Activated CD4-positive, CD25-positive, alpha-beta regulatory T cell treated with anti-CD3 and anti-CD28 coated beads, Interleukin-2, amount 50 U/mL, for 24 hours (primary cell): Measurements from ENCODE around the gene NLRC5.
A peak's percentile ranks its signal among the peaks of the same experiment; 100 is the strongest.

Experiments
- ATAC-seq, 2 donors: fragments of 150-1000 bp; cut with Tn5 transposase; one replicate each; pipeline ENCODE4 v1.10.0; 2021; ENCODE audit warnings: mild to moderate bottlenecking in 1 of 2, moderate library complexity in 1 of 2

The NLRC5 gene

DNA sequence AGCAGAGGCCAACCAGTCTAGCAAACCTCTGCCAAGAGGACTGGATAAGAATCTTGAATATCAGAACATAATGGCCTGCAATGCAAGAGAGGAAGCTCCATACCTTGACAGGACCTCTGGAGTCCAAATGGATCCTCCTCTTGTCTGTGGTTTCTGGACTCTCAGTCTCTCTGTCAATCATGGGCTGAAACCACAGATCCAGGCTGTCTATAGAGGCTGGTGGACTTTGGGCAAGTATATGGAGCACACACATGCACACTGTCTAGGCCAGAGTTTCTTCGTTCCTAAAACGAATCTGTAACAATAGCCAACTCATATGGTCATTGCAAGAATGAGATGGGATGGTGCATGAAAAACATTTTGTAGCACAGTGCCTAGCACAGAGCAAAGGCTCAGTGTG lies 37.7 kb downstream of the NLRC5 start:
- no peak for ATAC-seq

DNA sequence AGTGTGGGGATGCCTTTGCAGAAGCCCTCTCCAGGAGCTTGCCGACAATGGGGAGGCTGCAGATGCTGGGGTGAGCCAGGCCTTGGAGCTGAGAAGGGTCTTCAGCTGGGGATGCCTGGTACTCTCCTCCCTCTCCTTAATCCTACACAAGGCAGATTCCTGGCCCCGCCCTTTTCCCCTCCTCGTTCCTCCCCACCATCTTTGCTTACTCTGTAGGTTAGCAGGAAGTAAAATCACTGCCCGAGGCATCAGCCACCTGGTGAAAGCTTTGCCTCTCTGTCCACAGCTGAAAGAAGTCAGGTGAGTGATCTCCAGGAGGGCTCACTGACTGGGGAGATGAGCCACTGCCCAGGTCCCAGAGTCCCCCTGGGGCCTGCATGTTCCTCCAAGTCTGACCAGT lies 38.7 kb downstream of the NLRC5 start:
- ATAC-seq, result no peak

DNA sequence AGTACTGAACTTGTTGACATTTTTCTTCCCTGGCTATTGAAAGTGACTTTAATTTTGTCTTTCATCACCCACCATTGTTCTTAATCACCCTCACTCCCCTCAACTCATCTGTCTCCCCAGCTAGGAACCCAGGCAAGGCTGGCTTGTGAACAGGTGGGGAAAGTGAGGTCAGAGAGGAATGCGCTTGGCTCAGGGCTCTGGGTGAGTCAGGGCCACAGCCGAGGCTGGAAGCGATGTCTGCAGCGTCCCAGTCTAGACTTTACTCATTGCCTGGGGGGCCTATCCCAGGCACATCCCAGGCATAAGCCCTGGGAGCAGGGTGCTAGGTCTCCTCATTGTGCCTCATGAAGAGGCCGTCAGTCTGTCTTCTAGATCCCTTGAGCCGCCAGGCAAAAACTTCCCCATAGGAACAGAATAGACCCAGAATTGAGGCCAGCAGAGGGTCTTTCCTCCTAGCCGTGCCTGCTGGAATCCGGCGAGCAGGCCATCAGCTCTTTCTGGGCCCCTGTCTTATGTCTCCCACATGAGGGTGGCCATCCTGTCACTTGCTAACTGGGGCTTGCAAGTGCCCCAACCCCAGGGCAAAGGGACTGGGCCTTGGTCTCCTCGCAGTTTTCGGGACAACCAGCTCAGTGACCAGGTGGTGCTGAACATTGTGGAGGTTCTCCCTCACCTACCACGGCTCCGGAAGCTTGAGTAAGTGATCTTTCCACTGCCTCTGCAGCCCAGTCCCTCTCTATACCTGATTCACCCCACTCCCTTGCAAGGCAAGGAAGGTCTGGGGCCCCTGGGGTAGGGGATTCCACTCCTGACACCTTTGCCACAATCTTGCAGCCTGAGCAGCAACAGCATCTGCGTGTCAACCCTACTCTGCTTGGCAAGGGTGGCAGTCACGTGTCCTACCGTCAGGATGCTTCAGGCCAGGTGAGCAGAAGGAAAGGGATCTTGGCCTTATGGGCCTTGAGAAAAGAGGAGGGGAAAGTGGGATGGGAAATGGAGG lies 40.1 kb downstream of the NLRC5 start:
- no peak for ATAC-seq

DNA sequence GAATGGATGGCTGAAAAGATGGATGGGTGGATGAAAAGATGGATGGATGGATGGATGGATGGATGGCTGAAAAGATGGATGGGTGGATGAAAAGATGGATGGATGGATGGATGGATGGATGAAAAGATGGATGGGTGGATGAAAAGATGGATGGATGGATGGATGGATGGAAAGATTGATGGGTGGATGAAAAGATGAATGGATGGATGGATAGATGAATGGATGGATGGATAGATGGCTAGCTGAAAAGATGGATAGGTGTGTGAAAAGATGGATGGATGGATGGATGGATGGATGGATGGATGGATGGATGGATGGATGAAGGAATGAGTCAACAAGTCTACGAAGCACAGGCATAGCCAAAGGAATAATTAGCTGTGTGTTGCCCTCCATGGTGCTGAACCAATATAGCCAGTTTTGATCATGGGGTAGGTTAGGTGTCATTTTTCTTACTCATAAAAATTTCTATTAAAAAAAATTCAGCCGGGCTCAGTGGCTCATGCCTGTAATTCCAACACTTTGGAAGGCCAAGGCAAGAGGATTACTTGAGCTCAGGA lies 41.1 kb downstream of the NLRC5 start:
- no peak for ATAC-seq

DNA sequence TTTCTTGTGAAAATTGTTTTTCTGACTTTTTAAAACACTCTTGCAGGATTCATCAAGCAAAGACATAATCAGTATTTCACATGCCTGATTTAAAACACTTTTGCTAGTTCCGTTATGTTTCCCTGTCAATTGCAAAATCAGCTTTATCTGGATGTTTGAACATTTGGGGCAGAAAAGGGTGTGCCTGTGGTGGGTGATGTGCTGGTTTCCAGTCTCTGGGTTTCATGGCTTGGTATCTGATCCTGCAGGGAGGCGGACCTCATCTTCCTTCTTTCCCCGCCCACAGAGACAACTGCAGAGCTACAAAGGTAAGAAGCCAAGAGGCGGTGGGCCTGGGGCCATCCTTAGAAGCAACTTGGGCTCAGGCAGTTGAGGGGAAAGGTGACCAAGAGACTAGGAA lies 41.8 kb downstream of the NLRC5 start:
- ATAC-seq, result no peak

DNA sequence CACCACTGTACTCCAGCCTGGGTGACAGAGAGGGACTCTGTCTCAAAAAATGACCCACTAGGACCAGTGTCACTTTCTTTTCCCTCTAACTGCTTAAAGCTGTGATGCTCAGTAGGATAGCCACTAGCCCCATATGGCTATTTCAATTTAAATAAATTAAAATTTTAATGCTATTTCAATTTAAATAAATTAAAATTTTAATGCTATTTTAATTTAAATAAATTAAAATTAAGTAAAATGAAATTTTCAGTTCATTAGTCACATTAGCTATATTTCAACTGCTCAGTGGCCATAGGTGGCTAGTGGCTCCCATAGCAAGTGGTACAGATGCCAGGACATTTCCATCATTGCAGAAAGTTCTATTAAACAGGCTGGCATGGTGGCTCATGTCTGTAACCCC lies 43.0 kb downstream of the NLRC5 start:
- no peak for ATAC-seq

DNA sequence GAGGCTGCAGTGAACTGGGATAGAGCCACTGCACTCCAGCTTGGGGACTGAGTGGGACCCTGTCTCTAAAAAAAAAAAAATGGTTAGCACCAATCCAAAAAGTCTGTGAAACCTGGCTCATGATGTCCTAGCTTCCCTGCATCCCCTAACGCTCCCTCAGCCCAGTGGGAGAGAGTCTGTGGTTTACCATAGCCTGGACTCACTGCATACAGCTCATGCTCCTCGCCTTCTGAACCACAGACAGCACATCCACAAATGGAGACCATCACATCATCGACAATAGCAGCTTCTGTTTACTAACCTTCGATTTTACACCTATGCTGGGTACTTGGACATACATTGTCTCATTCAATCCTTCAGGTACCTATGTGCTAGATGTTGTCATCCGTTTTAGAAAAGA lies 43.6 kb downstream of the NLRC5 start:
- ATAC-seq, result no peak

DNA sequence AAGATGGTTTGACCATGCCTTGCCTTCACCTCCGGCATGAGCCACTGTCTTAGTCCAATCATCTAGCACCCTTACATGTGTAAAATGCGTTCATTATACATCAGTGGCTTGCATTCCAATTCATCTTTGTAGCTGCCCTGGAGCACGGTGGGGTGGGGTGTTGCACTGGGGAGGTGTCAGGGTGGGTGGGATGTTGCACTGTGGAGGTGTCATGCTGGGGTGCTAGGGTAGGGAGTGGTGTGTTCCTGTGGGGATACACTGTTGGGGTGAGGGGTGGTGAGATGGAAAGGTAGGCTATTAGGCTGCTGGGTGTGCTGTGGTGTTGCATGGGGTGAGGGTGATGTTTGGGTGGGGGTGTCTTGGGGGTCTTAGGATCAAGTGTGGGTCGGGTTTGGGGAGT lies 47.0 kb downstream of the NLRC5 start:
- ATAC-seq, result no peak

DNA sequence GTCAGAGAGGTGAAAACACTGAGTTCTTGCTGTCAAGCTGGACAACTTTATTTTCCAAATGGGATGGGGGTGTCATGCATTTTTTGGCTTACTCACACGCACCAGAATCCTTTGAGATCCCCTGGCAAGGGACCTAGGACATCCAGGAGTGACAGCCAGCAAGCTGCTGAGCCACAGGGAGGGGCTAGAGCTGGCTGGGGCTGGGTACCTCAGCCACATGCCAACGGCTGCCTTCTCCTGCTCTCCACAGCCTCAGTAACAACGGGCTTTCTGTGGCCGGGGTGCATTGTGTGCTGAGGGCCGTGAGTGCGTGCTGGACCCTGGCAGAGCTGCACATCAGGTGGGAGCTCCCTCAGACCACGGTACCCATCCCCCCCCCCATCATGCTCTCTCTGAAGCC lies 47.6 kb downstream of the NLRC5 start:
- no peak for ATAC-seq

DNA sequence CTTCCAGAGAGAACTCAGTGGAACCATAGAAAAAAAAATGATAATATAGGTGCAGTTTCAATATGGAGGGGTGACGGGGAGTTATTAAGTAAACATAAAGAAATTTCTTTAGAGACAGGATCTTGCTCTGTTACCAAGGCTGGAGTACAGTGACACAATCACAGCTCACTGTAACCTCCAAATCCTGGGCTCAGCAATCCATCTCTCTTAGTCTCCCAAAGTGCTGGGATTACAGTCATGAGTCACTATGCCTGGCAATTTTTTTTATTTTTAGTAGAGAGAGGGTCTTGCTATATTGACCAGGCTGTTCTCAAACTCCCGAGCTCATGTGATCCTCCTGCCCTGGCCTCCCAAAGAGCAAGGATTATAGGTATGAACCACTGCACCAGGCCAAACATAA lies 48.8 kb downstream of the NLRC5 start:
- ATAC-seq, result no peak

DNA sequence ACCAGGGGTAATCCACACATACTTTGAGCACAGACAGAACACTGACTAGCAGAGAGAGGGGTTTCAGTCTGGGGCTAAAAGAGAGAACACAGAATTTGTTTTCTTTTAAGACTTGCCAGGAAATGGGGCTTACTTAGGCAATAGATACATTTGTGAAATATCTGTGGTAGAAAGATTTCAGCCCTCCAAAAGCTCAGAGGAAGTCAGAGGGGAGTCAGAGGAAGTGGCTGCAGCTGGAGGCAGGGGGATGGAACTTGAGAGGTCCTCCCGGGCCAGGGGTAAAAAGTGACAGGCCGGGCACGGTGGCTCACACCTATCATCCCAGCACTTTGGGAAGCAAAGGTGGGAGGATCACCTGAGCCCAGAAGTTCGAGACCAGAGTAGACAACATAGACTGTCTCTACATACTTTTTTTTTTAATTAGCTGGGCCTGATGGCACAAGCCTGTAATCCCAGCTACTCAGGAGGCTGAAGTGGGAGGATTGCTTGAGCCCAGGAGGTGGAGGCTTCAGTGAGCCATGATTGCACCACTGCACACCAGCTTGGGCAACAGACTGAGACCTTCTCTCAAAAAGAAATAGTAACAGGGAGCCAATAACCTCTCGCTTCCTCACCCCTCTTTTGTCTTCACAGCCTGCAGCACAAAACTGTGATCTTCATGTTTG lies 49.9 kb downstream of the NLRC5 start:
- no peak for ATAC-seq

DNA sequence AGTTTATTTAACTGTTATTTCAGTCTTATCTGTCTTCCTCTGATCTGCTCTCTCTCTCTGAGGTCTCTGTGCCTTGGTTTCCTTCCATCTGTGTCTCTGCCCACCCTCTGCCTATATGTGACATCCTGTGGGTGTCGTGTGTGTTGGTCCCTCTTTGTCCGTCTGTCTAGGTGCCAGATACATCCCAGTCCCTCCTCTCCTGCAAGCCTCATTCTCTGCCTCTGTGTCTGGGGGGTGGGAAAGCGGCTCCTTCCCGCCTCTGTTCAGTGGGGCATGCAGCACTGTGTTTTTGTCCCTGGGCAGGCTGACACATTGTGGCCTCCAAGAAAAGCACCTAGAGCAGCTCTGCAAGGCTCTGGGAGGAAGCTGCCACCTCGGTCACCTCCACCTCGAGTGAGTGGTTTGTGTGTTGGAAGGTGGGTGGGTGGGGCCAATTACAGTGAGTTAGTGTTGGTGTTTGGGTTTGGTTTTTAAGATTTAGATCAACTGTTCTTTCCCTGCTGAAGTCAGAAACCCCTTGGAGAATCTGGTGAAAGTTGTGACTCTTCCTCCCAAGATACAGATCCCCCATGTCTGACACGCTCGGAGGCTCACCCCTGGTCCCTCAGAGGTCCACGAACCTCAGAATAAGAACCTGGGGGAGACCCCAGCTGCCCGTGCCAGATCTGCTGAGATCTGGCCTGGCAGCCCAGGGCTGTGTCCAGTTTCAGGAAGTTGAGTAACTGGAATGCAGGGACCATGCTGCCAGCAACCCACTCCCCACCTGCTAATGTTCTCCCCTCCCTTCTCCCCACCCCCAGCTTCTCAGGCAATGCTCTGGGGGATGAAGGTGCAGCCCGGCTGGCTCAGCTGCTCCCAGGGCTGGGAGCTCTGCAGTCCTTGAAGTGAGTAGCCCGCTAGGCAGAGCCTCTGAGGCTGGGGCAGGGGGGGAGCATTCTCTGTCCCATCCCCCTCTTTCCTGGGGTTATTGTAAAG lies 52.1 kb downstream of the NLRC5 start:
- ATAC-seq, result peak; percentile 71 to 77

DNA sequence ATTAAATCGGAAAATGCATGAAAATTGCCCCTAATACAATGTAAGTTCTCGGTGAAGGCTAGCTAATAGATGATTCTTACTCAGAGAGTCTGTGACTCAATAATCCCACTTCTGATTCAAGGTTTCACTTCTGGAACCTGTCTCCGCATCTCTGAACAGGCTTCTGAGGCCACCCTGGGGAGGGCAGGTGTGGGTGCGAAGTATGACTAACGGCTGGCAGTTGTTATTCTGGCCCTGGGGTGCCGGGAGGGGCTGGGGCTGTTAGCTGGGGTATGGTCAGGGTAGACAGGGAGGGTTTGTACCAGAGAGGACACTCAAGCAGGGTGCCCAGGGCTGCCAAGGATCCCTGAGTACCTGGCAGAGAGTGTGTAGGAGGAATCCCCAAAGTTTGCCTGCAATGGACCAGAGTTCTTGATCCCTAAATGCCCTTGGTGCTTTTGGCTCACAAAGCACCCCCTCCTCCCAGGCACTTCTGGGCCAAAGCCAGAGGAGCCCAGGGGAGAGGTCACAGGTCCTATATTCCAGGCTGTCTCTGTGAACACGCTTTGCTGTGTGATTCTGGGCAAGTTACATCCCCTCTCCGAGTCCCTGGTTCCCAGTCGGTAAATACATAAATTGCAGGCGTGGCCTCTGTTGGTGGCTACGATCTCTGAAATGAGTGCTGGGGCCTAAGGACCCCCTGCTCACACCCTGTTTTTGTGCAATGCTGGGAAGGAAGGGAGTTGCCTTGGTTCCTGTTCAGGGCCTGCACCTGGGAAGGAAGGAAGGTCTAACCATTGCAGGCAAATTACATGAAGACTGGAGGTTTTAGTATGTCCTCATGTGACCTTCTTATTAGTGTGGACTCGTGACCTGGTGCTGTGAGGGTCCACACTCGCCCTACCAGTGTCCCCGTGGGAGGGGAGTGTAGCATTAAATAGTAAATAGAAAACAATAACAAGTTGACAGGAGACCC lies 53.1 kb downstream of the NLRC5 start:
- ATAC-seq, result peak; percentile 83 to 84

DNA sequence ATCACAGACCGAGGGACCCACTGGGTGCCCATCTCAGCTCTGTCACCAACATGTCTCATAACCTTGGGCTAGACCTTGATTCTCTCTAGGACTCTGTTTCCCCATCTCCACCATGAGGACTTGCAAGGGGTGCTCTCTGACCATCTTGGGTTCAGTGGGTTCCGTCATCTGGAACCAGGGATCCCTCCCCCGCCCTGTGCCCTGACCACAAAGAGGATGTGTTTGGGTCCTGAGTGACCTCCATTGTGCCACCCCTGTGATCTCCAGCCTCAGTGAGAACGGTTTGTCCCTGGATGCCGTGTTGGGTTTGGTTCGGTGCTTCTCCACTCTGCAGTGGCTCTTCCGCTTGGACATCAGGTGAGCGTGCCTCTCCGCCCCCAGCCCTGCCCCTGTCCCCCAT lies 53.9 kb downstream of the NLRC5 start:
- no peak for ATAC-seq

DNA sequence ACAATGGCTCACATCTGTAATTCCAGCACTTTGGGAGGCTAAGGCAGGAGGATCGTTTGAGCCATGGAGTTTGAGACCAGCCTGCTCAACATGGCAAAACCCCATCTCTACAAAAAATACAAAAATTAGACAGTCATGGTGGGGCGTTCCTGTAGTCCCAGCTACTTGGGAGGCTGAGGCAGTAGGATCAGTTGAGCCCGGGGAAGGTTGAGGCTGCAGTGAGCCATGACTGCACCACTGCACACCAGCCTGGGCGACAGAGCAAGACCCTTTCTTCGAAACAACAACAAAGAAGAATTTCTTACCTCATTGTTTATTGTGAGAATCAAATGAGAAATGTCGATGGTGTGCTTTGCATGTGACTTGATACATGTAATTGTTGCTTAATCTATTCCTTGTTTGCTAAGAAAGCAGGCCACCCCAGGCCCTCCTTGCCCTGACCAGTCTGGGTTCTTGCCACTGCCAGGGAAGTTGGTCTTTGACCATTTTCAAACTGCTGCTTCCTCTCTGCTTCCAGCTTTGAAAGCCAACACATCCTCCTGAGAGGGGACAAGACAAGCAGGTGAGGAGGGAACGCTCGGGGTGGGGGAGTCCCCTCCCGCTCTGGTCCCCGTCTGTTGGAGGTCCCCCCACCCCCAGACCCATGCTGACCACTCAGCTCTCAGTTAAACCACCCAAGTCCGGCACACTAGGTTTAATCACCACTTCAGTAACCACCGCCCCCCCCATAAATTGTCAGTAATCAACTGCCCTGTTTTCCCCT lies 55.8 kb downstream of the NLRC5 start:
- ATAC-seq, result no peak

DNA sequence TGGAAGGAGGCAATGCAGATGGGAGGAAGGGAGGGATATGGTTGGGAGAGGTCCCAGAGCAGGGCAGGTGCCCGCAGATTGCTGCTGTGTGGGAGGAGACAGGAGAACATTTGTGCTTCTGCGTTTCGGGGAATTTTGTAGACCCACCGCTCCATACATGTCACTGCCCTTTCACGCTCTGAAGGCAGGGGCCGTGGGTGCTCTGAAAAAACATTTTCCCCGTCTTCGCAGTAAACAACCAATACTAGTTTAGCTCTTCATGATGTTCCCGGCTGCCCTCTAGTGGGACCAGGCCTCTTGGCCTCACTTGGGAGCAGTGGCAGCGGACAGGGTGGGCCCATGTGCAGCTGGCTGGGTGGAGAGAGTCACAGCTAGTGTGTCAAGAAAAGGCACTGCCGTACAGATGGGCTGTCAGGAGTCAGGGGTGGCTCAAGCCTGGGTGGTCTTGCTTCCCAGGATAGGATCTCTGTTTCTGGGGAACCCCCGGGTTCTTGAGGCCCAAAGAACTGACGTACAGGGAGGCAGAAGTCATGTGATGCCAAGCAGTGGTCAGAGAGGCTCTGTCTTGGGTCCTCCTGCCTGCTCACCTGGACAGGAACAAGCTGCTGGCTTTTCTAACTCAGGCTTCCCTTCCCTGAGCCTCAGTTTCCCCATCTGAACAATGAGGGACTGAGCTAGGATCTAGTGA lies 56.5 kb downstream of the NLRC5 start:
- no peak for ATAC-seq

DNA sequence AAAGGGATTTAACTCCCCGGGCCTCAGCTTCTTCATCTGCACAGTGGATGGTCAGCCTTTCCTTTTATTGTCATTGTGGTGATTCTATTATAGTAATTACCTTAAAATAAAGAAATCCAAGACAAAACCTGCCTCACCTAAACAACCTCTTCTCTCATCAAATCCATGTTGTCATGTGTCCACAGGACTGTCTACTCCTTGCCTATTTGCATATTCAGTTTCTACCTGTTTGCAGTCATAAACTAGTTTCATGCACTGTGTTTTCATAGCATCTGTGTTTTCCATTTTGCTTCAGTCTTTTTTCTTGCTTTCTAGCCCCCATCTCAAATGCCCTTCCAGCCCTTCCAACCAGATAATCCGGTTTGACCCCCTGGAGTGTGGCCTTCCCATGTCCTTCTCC lies 58.7 kb downstream of the NLRC5 start:
- ATAC-seq, result no peak

DNA sequence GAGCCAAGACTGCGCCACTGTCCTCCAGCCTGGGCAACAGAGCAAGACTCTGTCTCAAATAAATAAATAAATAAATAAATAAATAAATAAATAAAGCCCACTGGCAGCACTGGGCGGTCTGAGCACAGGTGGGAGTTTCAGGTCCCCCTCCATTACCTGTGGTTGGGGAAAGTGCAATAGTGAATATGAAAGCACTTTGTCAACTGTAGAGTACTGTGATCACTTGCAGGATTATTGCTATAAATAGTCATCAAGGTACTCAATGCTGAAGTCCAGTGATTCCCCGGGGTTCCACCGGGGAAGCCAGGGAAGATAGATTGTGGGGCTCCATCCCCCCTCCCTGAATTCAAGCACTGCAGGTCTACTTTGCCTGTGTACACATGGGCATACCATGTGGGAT lies 60.3 kb downstream of the NLRC5 start:
- peak; percentile 67 to 71 for ATAC-seq

DNA sequence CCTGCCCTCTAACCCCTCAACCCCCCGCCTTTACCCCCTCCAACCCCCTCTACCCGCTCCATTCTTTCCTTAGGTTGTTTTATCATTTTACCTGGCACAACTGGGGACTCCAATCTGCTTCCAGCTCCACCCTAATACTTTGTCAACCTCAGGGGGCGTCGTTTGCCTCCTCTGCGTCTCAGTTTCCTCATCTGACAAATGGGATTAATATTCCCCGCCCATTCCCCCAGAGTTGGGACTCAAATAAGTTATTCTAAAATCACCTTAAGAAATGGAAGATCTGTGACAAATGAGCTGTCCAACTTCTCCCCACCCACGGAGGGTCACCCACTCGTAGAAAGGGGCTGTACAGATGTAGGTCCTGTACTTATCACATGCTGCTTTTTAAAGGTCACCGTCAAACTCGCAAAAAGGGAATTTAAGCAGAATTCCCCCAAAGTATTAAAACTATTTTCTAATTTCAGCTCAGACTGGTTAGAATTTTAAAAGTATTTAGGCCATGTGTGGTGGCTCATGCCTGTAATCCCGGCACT lies 62.4 kb downstream of the NLRC5 start:
- no peak for ATAC-seq

DNA sequence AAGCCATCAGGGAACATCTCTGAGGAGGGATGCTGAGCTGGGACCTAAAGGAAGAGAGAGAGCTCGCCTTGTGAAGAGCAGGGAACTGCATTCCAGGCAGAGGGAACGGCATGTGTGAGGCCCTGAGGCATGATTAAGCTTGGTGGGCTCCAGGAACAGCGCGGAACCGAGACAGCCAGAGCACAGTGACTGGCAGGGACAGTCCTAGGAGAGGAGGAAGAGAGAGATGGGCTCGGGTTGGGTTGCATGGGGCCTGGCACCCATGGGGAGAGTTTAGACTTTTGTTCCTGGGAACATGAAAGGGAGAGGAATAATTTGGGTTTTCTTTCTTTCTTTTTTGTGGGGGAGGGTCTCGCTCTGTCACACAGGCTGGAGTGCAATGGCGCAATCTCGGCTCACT lies 63.8 kb downstream of the NLRC5 start:
- no peak for ATAC-seq
